NCI-H1048 (cell line): ENCODE measurements around the gene TFAP2A.
A peak's percentile ranks its signal among the peaks of the same experiment; 100 is the strongest.

Experiments used
- DNase-seq: peaks from one replicate; lab custom pipeline; 2025; lab: John Stamatoyannopoulos, UW

TFAP2A gene

DNA sequence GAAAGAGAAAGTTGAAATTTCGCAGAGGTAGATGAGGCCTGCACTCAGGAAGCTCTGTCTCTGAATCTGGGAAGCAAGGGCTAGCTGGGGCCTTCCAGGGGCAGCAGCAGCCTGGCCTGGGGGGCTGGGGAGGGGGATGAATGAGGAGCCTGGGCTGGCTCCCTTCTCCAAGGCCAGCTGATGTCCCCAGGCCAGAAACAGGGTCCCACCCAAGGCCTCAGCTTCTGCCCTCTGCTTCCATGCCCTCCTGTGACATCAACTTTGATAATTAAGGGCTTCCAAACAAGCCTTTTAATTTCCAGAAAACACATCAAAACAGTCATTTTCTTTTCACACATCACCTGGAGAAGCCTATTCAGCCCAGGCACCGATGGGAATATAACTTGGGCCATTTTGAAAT, 15.4 kb downstream of the TFAP2A start:
- no peak for DNase-seq

DNA sequence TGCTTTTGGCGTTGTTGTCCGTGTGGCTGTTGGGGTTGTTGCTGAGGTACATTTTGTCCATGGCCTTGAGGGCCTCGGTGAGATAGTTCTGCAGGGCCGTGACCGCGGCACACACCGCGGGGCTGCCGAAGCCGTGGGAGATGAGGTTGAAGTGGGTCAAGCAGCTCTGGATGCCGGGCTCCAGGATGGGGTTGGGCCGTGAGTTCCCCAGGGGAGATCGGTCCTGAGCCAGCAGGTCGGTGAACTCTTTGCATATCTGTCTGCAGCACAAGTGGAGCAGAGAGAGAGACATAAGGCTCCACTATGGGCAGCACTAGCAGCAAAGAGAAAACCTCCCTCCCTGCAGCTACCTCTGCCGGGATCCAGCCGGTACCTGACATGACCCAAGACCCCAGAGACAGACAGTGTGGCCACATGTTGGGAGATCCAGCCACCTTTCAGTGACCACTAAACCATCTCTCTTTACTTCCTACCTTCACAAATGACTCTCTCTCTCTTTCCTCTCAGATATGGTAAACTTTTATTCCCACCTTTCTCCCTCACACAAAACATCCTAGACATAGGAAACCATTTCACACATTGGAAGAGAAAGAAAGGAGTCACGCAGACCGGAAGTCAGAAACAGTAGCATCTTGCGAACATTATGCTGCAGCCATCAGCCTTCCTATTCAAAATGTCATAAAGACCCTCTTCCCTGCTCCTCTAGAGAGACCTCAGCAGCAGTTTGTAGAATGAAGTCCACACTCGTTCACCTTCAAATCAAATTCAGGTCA, 16.2 kb downstream of the TFAP2A start:
- DNase-seq: no peak

DNA sequence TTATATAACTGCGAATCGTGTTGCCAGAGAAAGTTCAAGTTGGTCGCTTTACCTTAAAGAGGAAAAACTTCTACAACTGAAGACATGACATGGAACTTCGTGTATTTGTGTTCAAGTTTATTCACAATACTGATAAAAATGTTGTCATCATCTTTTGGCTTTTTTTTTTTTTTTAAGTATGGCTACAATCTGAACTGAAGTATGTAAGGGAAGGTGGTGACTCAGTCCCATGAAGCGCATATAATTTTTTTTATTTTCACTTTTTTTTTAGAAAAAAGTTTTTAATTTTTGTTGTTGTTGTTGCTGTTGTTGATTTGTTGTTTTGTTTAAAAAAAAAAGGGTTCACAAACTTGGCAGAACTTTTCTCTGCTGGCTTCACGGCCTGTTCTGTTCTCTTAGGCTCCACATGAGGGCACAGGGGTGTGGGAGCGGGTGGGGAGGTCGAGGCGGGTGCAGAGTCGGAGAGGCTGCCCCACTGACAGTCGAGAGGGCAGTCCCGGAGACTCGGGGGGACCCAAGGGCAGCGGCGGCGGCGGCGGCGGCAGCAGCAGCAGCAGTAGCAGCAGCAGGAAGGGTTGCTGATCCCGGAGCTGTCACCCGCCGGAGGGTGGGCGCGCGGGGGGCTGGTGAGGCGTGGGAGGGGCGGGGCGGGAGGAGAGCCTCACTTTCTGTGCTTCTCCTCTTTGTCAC, 17.0 kb downstream of the TFAP2A start:
- DNase-seq: no peak

DNA sequence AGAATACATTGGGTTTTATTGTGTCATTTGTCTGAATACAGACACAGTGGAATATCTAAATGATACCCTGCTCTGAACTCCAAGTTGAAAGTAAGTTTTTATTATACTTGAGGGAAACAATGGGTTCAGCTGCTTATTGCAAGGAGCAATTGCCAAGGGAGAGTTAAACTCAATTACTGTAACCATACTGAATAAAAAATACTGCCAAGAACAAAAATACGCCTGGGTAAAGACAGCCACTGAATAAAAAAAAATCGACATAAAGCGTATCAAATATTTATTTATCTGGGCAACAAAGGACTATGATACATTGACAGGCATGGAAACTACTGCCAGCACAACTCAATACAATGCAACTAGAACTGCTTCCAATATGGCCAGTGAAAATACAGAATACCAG, 18.1 kb downstream of the TFAP2A start:
- no peak for DNase-seq

DNA sequence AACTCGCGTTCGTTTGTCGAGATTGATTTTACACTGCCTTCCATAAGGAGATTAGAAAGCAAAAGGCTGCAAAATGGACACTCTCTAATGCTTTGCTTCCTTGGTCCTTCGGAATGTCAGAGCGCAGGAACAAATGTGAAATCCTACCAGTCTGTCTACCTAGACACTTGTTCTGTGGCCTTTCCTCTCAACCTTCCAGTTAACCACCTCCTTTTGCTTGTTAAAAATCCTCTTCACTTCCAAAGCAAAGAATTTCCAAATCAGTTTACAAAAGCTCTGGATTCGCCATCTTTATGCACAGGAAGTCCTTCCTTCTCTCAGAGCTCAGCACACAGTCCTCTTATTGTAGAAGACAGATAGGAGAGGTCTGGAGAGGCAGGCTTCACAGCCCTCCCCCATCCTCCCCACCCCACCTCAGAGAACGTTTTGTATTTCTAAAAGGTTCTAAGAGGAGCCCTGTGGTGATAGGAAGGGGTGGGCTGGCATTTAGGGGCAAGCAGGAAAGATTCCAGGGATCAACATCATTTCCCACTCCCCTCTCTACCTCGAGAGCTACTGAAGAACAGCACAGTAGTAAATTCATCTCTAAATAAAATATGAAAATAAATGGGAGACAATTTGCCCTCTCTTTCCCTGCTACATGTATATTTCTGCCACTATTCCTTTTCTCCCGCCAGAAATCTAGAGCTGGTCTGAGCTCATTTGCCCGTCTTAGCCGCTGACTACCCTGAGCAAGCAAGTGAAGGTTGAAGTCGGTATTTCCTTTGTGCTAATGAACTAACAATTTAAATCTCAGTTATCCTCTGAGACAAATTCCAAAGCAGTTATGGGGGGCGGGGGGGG, 18.9 kb downstream of the TFAP2A start:
- DNase-seq: no peak

DNA sequence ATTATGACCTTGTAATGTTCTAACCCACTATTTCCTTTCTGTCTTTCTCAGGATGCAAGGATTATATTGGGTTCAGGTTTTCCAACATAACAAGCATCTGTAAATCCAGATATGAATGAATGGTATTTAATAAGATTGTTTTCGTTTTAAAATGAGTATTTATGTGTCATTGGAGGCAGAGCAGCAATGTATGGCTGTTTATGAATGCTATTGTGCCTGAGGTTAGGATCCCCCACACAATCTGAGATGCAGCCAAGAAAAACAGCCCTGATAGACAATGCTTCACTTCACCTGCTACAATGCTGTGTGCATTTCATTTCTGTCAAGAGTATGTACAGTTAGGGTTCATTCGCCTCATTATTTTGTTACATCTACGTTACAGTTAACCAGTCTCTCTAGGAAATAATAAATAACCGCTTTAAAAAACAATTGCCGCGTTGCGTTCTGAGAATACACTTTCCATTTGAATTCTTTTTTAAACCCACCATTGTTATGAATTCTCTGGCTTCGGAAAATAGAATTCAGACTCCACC, 19.6 kb downstream of the TFAP2A start:
- DNase-seq: no peak

DNA sequence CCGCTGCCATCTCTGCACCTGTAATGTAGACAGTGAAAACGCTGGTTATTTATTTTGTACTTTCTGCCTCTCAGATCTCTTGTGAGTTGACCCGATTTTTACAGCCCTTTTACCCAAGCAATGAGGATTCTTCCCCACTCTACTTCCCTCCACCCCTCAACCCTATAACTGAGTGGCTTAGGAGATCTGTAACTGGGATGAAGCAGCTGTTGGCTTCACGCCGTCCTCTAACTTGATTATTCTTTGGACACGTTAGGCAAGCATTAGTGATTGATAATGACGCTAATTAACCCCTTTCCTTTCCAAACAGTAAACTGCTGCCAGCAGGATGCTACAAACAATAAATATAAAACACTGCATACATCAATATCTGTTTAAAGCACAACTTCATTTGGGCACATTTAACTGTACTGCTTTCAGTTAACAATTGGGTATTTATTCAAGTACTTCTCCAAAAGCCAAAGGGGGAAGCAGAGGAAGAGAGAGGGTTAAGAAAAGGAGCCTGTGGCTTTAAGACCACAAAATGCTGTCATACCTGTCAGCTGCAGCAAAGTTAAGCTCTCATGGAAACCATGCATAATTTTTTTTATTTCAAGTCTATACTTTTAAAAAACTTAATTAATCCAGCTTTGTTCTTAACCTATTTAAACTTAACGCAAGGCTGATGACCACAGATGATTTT, 21.2 kb downstream of the TFAP2A start:
- no peak for DNase-seq

DNA sequence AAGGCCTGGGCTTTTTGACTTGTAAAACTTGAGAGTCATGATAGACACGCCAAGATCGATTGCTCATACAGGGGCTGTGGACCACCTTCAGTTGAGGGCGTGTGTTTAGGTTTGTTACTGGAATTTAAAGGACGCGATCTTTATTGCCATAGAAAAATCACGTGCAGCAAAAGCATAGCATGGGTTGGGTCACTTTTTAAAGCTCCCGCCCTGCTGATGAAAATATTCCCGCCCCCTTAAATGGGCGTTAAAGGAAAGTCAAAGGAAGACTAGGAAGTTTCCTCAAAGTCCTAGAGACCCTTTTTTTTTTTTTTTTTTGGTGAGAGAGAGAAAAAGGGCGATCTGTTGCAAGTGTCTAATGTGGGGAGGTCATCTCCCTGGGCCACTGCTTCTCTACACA, 23.1 kb downstream of the TFAP2A start:
- DNase-seq: no peak

DNA sequence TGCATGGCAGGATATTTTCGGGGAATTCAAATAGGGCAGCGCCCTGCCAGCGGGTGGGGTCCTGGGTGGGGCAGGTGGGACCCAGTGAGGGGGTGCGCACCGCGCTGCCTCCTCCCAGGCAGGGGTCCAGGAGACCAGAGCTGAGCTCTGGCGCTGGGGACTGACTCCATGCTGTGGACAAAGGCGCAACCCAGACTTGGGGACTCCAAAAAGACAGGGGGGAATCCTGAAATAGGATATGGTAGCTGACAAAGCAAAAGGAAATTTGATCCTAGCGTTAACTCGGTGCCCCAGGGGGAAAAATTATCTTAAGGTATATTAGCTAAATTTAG, 23.6 kb downstream of the TFAP2A start:
- no peak for DNase-seq

DNA sequence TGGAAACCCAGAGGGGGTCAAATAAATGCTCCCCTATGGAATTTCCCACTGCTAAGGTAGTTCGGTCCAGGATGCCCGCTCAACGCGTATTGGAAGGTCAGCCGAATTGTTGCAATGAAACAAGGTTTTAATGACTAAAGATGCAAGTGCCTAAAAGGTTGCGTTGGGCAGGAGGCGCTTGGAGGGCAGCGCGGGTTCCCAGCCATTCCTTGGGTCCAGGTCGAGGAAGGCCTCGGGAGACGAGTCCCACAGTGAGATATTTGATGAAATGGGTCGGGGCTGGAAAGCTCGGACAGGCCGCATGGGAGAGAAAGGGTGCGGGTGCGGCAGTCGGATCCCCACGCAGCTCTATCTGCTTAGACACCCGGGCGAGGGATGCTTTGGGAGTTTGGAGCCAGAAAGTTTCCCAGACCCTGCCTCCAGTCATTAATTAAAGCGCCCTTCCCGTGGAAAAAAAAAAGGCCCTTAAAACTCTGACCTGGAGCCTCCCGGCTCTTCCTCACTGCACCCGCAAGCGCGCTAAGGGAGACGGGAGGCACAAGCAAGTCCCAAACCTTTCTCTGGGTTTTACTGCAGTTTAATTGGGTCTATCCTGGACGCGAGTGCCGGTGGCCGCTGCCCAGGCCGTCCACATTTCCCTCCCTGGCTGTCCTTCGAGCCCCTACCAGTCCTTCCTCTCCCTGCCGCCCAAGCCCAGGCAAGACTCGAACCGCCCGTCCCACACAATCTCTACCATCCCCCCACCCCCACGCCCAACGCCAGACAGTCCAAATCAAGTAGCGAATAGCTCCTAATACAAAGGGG, 24.2 kb downstream of the TFAP2A start:
- no peak for DNase-seq

DNA sequence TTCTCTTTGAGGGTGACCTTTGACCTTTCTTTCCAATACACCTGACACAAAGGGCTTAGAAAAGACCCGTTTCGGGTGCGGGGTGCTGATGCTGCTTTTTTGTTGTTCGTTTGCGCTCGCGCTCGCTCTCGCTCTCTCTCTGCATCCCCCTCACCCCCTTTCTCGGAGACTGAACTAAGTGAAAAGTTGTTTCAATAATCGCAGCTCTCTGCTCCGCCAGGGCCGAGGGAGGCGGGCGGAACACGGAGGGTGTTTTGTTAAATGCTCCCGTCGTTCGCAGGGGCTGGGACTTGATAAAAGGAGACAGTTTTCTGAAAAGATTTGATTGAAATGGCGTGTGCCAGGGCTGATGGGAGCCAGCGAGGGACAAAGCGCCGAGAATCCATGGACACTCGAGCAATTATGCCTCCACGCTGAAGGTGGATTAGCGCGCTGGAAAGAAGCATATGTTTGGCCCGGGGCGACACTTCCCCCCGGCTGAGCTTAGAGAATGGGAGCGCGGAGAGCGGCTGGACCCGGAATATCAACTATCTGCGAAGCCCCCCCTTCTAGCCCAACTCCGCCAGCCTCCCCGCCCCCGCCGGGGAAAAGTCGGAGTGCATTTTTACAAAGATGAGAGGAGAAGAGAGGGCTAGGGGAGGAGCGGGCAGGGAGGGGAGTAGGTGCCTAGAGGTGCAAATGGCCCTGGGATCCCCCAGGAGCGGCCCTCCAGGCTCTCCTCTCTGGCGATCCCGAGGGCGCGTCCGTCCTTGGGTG, 25.0 kb downstream of the TFAP2A start:
- DNase-seq: no peak

DNA sequence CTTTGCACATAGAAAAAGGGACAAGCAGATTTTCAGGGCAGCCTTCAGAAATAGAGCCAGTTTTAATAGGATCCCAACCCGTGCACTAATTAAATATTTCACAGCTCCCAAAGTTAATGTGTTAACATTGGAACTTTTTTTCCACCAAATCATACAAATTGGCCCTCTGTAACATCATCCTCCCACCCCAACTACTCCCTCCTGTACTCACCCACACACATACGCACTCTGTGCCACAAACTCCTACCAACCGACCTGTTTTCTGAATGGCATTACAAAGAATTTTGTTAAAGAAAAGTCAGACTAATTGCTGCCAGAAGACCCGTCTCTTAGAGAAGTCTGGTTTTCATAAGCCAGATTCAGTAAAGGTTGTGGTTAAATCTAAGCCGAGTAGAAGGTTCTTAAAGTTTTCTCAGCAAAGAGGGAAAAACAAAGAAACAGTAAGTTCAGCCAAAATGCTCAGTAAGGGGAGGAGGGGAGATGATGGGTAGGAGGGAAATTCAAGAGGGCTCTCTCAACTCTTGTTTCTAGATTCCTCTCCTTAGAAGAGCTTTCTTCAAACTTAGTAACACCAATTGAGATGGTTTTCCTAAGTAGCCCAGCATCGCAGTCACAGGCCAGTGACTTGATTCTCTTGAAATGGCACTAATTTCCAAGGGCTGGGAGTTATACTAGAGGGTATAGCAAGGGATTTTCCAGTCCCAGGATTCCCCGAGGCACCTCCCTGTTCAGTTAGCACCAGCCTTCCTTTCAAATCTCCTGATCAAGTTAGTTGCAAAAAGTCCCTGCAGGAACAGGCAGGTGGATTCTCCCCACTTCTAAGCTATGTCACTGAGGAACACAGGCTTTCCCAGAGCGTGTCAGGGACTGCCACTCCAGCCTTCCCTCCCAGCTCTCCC, 27.9 kb downstream of the TFAP2A start:
- no peak for DNase-seq

DNA sequence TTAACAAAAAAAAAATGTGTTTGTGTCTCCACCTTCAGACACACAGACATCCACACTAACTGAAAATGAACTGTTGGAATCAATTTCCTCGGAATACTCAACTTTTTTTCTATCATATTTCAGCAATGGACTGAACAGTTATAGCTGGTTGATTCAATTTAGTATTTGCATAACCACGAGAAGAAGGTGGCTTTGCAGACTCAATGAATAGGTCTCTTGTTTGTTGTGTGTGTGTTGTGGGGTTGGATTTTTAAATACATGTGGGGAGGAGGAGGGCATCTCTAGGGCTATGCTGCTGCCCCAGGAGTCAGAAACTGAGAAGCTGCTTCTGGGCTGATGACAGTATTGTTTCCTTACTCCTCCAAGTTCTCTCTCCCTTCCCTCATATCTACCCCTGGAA, 28.7 kb downstream of the TFAP2A start:
- peak; percentile 65 for DNase-seq

DNA sequence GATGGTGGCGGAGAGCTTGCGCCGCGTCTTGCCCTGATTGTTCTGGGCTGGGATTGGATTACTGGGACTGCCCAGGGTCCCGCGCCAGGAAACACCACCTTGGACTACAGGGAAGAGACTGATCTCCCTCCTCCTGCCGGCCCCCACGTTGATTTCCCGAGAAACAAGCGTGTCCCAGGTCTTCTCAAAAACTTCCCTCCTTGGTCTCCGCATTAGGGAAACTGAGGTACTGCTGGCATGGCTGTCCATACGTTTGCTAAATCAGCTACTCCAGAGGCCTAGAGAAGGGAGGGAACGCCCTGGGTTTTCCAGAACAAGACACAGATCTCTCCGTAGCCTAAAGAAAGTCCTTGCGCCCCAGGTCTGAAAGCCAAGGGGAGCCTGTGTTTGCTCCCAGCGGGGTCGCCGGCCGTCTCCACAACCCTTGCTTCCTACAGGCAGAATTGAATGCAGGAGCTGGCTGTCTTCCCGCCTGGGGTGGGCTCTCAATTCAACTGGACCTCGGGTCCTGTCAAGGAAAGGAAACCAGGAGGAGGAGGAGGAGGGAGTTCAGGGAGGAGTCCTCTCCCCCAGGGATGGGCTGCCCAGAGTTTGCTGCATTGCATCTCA, 29.2 kb downstream of the TFAP2A start:
- no peak for DNase-seq

DNA sequence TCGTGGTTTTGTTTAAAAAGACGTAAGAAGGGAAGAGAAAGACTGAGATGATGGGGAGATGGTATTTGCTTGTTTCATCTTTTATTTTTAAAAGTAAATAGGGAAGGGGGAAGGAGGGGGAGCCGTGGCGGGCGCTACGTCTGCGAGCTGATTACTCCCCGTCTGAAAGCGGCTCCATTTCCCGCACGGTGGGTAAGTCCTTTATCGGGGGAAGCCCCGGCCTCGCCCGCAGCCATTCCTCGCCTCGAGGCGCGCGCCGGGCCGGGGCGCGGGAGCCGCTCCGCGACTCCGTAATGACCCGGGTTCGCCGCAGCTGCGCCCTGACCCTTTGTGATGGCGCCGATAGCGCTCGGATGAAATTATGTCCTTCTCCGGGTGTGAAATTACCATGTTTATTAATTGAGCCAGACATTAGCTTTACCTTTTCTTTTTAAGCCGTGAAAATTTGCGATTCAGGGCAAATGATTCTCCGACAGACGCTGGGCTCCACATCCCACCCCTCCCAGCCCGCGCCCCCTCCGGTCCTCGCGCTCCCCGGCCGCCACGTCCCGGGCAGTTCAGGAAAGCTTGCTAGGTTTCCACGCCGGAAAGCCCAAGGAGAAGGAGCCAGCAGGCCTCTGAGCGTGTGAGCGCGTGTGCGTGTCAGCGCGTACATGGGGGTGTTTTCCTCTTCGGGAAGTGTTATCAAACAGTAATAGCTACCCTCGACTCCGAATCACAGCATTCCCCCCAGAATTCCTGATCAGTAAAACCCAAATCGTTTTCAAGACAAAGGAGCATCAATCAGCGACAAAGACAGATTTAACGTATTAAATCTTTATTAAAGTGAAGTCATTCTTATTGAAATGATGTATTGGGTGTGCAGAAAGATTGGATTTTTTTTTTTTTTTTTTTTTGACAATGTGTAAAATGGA, 30.0 kb downstream of the TFAP2A start:
- DNase-seq: no peak

DNA sequence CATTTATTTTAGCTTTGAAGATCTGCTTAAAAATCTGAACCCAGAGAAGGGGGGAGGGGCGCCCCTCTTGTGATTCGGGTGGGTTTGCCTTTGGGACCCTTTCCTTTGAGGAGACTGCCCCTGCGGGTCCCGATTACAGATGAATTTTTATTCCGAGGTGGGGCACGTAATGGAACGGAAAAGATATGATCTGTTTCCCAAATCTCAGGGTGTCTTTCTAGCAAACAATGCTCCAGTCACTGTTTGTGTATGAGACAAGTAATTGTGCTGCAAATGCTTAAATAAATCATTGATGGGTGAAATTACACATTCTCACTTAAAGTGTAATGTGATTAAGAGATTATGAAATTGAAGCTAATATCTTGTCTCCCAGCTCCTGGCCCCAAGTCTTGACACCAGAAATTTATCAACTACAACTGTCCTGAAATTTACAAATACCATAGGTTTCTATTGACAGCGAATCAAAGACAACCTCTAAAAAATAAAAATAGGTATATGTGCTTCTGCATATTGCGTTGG, 30.7 kb downstream of the TFAP2A start:
- no peak for DNase-seq

DNA sequence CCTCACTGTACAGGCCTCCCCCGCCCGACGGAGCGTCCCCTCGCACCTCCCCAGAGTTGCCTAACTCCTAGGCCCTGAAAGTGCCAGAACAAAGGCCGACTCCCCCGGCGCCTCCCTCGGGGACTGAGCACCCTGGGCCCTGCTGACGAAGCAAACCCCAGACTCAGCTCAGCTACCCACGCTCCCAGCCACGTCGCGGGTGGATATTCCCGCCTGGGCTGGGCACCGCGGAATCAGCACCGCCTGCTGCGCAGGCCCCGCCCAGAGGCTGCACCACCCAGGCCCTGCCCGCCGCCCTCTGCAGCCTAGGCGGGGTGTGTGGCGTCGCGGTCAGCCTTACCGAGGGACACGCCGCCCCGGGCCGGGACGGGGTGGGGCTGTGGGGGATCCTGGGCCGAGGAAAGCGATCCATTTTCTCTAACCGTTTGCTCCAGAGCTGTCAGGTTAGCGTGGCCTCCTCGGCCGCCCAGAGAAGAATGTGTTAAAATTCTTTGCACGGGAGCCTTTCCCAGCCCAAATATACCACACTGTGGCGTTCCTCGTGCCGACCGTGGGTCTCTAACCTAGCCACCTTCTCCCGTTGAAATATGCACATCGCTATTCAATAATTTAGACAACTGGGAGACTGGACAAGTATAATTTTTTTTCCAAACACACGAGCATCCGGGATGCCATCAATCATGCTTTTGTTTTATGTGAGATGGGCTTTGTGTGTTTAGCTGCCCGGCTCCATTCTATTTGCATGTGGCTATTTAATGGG, 31.4 kb downstream of the TFAP2A start:
- DNase-seq: peak; percentile 72
